K562 (cell line): ENCODE data around the gene DCTN2. TPM values are rescaled to one million over a fixed set of nuclear protein-coding genes. Genes with fewer than 3 reads are reported as not detected.
A peak's percentile ranks its signal among the peaks of the same experiment; 100 is the strongest.

Experiments used
- CREM ChIP-seq: IDR thresholded peaks from 2 replicates; pipeline ENCODE4 v1.6.1; 2014; ENCODE audit warnings: antibody characterized with exemption, low read depth
- GATAD2B ChIP-seq: fragments of 450-650 bp; IDR thresholded peaks from 2 replicates; pipeline ENCODE4 v1.6.1; 2017; ENCODE audit warnings: mild to moderate bottlenecking, borderline replicate concordance
- NBN ChIP-seq: fragments of 450-650 bp; IDR thresholded peaks from 2 replicates; pipeline ENCODE4 v1.6.1; 2016; ENCODE audit warnings: low read depth, mild to moderate bottlenecking
- SPI1 ChIP-seq: IDR thresholded peaks from 2 replicates; pipeline ENCODE4 v1.6.1; 2011; ENCODE audit warnings: low read depth, low read length, control low read depth, borderline replicate concordance
- TBP ChIP-seq: optimal IDR thresholded peaks from 2 replicates; pipeline ENCODE3; 2011; ENCODE audit warnings: low read depth, low read length, improper control_type of control experiment
- XRCC5 ChIP-seq: fragments of 200-400 bp; formaldehyde crosslinking; IDR thresholded peaks from 2 replicates; pipeline ENCODE4 v1.6.1; 2017; ENCODE audit warnings: low read depth, mild to moderate bottlenecking, low read length
- ZNF174 ChIP-seq: fragments of 250-450 bp; sonication (Bioruptor Pico); IDR thresholded peaks from 2 replicates; pipeline ENCODE4 v1.4.0; 2020; ENCODE audit warnings: mild to moderate bottlenecking
- polyA plus RNA-seq, 8 experiments: library from polyadenylated mRNA; depleted of rRNA in 4 of 8; stranded (reverse) in 5 of 8; unstranded in 3 of 8; fragments of >200 nt; fragmentation: Nextera tagmentation in 2 of 8; fragmentation: Illumina TruSeq in 1 of 8; extraction: Ambion mirVana in 2 of 8; extraction: Trizol in 1 of 8; gene quantifications; 2 replicates each; pipeline versions ENCODE4 v1.2.1 to v1.2.3, GENCODE V29; 2011 to 2014; ENCODE audit warnings: inconsistent platforms in 1 of 8, missing spikeins in 1 of 8
- total RNA-seq, 7 experiments: library from RNA; depleted of rRNA in 6 of 7; stranded (reverse); fragments of >200 nt in 6 of 7; fragmentation: Illumina TruSeq in 2 of 7; extraction: Trizol in 2 of 7; gene quantifications; 2 replicates each; pipeline versions ENCODE4 v1.2.1 to v1.2.3, GENCODE V29; 2011 to 2021; ENCODE audit warnings: low replicate concordance in 1 of 7
- TF ChIP-seq, protein P1 (sequence below): fragments of 450-650 bp; conservative IDR thresholded peaks from 2 replicates; pipeline ENCODE4 v1.6.1; 2016; ENCODE audit warnings: missing genetic modification characterization, low read depth, mild to moderate bottlenecking, control low read depth, missing compliant biosample characterization
- TF ChIP-seq, protein P2 (sequence below): fragments of 450-650 bp; IDR thresholded peaks from 2 replicates; pipeline ENCODE4 v1.6.1; 2016; ENCODE audit warnings: mild to moderate bottlenecking, moderate library complexity

Gene DCTN2
- total and polyA plus RNA-seq, 9 of the 15 experiments (the other 6 are each of a cell fraction or from before 2014, with no cell fraction given) = 43.6 to 270 (median 125) TPM

DNA sequence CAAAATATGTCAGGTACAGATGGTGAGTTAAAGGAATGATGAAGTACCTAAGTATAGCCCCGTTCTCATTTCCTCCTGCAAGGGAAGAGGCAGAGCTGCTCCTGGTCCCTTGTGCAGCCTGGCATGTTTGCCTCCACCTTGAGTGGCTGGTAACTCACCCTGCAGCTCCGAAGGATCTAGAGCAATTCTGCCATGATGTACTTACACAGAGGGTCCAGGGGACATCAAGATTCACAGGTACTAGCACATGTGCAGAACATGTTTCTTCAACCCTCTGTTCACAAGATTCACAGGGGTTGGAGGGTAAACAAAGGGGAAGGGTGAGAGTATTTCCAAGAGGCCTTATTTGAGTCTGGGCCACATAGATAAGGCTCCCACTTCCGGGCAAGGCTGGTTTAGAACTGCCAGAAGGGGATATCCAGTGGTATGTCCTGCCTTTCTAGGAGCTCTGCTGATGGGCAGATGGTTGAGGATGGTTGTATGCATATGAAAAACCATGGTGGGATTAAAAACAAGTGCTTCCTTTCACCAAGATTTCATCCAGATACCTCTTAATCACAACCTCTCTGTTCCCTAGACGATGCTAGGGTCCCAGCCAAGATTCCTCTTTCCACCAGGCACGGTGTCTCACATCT lies 7.7 kb downstream of the DCTN2 start (continued):
- TF ChIP-seq, protein P1, sequence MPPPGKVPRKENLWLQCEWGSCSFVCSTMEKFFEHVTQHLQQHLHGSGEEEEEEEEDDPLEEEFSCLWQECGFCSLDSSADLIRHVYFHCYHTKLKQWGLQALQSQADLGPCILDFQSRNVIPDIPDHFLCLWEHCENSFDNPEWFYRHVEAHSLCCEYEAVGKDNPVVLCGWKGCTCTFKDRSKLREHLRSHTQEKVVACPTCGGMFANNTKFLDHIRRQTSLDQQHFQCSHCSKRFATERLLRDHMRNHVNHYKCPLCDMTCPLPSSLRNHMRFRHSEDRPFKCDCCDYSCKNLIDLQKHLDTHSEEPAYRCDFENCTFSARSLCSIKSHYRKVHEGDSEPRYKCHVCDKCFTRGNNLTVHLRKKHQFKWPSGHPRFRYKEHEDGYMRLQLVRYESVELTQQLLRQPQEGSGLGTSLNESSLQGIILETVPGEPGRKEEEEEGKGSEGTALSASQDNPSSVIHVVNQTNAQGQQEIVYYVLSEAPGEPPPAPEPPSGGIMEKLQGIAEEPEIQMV (tag) = no peak
- TF ChIP-seq GATAD2B (peak; percentile 74; the same call in 1 of the 2 replicates), SPI1 (peak; percentile 73), XRCC5 (no peak), ZNF174 (CRISPR knock-in tag) (0 out of 2 replicates have a peak, but pooled peaks have one; percentile 22), TBP (peak; percentile 61), NBN (peak; percentile 96), CREM (0 out of 2 replicates have a peak, but pooled peaks have one; percentile 38)
- TF ChIP-seq, protein P2, sequence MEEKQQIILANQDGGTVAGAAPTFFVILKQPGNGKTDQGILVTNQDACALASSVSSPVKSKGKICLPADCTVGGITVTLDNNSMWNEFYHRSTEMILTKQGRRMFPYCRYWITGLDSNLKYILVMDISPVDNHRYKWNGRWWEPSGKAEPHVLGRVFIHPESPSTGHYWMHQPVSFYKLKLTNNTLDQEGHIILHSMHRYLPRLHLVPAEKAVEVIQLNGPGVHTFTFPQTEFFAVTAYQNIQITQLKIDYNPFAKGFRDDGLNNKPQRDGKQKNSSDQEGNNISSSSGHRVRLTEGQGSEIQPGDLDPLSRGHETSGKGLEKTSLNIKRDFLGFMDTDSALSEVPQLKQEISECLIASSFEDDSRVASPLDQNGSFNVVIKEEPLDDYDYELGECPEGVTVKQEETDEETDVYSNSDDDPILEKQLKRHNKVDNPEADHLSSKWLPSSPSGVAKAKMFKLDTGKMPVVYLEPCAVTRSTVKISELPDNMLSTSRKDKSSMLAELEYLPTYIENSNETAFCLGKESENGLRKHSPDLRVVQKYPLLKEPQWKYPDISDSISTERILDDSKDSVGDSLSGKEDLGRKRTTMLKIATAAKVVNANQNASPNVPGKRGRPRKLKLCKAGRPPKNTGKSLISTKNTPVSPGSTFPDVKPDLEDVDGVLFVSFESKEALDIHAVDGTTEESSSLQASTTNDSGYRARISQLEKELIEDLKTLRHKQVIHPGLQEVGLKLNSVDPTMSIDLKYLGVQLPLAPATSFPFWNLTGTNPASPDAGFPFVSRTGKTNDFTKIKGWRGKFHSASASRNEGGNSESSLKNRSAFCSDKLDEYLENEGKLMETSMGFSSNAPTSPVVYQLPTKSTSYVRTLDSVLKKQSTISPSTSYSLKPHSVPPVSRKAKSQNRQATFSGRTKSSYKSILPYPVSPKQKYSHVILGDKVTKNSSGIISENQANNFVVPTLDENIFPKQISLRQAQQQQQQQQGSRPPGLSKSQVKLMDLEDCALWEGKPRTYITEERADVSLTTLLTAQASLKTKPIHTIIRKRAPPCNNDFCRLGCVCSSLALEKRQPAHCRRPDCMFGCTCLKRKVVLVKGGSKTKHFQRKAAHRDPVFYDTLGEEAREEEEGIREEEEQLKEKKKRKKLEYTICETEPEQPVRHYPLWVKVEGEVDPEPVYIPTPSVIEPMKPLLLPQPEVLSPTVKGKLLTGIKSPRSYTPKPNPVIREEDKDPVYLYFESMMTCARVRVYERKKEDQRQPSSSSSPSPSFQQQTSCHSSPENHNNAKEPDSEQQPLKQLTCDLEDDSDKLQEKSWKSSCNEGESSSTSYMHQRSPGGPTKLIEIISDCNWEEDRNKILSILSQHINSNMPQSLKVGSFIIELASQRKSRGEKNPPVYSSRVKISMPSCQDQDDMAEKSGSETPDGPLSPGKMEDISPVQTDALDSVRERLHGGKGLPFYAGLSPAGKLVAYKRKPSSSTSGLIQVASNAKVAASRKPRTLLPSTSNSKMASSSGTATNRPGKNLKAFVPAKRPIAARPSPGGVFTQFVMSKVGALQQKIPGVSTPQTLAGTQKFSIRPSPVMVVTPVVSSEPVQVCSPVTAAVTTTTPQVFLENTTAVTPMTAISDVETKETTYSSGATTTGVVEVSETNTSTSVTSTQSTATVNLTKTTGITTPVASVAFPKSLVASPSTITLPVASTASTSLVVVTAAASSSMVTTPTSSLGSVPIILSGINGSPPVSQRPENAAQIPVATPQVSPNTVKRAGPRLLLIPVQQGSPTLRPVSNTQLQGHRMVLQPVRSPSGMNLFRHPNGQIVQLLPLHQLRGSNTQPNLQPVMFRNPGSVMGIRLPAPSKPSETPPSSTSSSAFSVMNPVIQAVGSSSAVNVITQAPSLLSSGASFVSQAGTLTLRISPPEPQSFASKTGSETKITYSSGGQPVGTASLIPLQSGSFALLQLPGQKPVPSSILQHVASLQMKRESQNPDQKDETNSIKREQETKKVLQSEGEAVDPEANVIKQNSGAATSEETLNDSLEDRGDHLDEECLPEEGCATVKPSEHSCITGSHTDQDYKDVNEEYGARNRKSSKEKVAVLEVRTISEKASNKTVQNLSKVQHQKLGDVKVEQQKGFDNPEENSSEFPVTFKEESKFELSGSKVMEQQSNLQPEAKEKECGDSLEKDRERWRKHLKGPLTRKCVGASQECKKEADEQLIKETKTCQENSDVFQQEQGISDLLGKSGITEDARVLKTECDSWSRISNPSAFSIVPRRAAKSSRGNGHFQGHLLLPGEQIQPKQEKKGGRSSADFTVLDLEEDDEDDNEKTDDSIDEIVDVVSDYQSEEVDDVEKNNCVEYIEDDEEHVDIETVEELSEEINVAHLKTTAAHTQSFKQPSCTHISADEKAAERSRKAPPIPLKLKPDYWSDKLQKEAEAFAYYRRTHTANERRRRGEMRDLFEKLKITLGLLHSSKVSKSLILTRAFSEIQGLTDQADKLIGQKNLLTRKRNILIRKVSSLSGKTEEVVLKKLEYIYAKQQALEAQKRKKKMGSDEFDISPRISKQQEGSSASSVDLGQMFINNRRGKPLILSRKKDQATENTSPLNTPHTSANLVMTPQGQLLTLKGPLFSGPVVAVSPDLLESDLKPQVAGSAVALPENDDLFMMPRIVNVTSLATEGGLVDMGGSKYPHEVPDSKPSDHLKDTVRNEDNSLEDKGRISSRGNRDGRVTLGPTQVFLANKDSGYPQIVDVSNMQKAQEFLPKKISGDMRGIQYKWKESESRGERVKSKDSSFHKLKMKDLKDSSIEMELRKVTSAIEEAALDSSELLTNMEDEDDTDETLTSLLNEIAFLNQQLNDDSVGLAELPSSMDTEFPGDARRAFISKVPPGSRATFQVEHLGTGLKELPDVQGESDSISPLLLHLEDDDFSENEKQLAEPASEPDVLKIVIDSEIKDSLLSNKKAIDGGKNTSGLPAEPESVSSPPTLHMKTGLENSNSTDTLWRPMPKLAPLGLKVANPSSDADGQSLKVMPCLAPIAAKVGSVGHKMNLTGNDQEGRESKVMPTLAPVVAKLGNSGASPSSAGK = peak; percentile 97
